Hypothalamus (tissue), 51 donors: Measurements from ENCODE around the gene WRAP53.
"Not testable (repeated sequence)": the region's sequence is repeated elsewhere in the genome, so short reads cannot be mapped to it uniquely, and the experiment has no call there.

ENCODE experiments used
- DNase-seq, 51 donors: peaks; one replicate each; lab custom pipeline; 2025; lab: John Stamatoyannopoulos, UW

Gene WRAP53

GRCh38 chr17:7687908-7688807, at the start of gene WRAP53:
TSS of gene WRAP53 (plus strand) at chr17:7688477. CDS start at chr17:7688649, 172 bp downstream.
- DNase-seq, result peak; percentile 64 to 99 (median 95)

DNA sequence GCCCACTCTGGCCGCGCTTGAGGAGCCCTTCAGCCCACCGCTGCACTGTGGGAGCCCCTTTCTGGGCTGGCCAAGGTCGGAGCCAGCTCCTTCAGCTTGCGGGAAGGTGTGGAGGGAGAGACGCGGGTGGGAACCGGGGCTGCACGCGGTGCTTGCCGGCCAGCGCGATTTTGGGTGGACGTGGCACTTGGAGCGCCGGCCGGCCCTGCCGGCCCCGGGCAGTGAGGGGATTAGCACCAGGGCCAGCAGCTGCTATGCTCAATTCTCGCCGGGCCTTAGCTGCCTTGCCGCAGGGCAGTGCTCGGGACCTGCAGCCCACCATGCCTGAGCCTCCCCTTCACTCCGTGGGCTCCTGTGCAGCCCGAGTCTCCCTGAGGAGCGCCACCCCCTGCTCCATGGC, 47.5 kb upstream of the WRAP53 start:
- DNase-seq, result no peak

- DNase-seq, result not testable (repeated sequence)
Observed at GRCh38 chr17:7641635-7642034, 46.6 kb upstream of the WRAP53 start.

GRCh38 chr17:7644775-7645174, 43.5 kb upstream of the WRAP53 start:
- DNase-seq, result no peak

DNA sequence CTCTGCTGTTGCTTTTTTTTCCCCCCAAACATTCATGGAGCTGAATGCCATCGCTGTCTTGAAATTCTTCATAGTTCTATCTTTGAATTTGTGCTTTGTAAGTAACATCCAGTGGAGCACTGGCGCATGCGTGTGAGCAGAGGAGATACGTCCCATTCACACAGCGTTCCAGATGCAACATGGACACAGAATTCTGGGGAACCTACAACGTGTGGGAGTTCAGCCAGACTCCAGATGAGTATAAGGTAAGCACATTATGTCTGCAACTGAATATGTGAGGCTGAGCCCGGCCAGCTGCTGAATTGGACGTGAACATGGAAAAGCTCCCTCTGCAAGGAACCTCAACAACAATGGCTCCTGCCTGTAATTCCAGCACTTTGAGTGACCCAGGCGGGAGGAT, 41.8 kb upstream of the WRAP53 start:
- no peak for DNase-seq

GRCh38 chr17:7647018-7647417, 41.3 kb upstream of the WRAP53 start:
- DNase-seq, result no peak

DNA sequence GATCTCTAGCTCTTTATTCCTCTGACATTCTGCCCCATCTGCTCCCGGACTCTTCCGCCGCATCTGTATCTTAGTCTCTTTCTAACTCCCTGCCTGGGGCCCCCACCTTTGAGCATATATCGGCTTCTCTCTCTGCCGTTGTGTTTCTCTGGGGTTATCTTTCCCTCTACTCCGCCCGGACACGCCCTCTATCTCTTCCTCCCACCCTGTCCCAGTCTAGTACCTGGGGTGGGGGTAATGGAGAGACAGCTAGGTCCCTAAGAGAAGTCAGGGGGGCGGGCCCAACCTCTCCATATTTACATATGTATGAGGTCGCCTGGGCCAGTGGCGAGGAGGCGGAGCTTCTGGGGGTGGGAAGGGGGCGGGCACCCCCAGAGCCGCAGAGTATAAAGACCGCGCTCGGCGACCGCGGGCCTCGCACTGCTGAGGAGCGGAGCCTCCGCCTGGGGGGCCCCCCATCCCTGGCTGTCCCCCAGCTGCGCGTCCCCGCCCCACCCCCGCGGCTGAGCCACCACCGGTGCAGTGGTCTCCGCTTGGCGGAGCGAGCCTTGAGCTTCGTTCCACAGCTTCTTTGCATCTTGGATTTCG, 37.7 kb upstream of the WRAP53 start, which contains the start of gene ATP1B2:
Gene ATP1B2 (plus strand): TSS at position 418 of the 588 bp plus-strand sequence. CDS start 593 bp downstream, outside the sequence.
- DNase-seq, result peak in 41 of 51 donors; percentile 20 to 90 (median 72)

DNA sequence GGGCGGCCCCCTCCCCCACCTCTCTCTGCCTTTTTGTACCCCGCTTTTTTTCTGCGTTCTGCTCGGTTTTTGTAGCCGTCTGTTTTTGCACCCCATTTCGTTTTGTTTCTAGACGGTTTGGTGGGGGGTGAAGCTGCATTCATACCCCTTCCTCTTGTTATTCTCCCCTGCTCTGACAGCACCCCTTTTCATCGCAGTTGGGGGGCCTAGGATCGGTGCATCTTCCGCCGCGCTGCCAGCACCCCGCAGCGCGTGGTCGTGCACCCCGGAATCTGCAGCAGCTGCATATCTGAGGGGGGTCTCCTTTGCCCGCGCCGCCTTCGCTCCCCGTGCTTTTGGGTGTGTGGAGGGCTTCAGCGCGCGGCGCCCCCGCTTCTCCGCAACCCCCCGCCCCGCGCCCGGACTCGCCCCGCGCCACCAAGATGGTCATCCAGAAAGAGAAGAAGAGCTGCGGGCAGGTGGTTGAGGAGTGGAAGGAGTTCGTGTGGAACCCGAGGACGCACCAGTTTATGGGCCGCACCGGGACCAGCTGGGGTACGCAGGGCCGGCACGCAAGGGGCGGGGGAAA, 37.1 kb upstream of the WRAP53 start:
- no peak for DNase-seq

GRCh38 chr17:7651665-7652387, 36.5 kb upstream of the WRAP53 start:
- DNase-seq, result peak in 27 of 51 donors; percentile 16 to 66 (median 50)

DNA sequence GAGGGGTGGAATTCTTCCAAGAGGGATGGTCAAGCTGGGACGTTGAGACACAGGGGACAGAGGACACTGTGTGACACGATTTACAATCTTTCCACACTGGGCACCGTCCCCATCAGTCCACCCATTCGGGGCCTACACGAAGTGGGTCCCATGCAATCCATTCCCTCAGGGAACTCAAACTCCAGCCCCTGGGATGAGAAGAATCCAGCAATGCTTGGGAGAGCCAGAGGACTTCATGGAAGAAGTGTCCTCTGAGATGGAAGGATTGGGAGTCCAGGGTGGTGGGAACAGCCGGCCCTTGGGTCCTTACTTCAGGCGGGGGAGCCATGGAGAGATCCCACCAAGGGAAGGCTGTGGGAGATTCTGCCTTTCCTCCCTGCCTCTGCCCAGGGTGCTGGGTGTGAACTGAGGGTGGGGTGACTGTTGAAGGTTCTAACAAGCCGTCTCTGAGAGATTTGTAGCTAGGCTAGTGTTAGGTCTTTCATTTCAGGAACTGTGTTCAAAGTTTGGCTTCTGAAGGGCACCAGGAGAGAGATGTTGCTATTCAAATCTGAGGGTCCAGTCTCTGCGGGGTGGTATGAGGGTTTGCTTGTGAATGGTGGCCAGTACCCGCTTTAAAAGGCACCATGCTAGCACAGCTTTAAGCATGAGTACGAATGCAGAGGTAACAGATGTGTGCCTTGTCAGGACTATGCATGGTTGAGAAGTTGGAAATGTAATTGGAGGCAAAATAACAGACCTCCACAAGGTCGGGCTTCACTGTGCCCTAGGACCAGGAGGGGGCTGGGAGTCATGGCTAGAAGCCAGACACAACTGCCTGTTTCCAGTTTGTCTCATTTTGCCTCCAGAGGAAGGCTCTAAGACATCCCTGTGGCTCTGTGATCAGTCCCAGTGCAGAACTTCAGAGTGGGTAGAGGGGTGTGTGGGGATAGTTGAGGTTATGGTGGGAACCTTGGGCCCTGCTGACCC, 35.6 kb upstream of the WRAP53 start:
- DNase-seq, result peak in 6 of 51 donors; percentile 5 to 36 (median 12)

DNA sequence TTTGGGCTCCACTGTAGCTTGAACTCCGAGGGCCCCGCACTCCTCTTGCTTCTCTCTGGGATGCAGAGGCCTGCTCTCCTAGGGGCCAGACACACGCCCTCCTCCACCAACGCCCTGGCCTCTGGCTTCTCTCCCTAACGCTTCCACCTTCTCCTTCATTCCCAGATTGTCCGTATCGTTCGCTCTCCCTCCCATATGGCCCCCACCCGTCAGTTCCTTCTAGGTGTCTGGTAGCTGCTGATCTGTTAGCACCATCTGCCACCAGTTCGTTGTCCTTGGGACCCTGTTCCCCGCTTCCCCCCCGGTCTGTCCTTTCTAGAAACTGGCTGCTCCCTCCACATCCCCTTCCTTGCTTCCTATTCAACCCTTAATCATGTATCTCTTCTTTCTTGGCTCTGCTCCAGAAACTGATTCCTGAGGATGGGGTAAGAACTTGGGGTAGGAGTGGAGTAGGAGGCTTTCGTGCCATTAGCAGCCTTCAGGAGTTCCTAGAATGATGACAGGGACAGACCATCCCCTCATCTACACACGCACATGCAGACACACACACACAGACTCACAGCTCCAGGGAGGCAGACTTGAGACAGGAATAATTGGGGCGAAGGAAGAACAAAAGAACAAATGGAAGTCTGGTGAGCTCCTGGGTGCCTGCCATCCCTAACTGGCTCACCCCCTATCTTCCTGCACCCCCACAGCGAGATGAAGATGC, 33.3 kb upstream of the WRAP53 start:
- peak in 1 of 51 donors; percentile 42 for DNase-seq

DNA sequence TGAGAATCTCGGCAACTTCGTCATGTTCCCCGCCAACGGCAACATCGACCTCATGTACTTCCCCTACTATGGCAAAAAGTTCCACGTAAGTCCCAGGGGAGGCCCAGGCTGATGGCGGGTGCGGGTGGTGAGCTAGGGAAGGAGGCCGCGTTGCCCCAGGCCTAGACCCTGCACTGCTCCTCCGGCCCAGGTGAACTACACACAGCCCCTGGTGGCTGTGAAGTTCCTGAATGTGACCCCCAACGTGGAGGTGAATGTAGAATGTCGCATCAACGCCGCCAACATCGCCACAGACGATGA, 32.8 kb upstream of the WRAP53 start:
- peak in 1 of 51 donors; percentile 9 for DNase-seq

GRCh38 chr17:7656958-7657609, 31.2 kb upstream of the WRAP53 start:
- DNase-seq, result peak in 37 of 51 donors; percentile 15 to 85 (median 65)

DNA sequence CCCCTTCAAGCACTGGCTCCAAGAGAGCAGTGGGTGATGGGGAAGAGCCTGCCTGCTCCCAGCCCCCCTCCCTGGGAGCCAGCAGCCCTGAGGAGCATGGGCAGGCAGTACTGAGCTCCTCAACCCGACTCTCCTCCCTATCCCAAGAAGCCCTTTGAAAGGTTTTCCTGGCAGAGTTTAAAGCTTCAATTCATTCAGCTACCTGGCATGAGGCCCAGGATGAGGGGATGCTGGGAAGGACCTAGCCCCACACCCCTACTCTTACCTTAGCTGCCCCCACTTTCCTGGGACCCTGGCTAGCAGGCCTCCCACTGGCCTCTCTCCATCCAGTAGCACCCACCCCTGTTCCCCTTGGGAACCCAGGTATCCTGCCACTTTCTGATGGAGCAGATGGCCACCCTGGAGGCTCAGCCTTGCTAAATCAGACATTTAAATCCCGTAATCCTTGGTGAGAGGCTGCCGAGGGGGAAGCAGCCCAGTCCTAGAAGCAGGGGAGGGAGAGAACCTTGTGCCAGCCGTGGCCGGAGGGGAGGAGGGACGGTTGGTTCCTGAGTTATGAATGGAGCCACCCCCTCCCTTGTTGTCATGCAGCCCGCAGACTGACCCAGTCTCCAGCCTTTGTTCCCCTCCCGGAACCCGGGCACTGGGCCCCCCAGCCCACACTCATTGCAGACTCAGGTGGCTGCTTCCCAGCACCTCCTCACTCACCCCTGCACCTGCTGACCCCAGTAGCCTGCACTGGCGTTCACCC, 20.4 kb upstream of the WRAP53 start:
- peak in 38 of 51 donors; percentile 21 to 91 (median 72) for DNase-seq

DNA sequence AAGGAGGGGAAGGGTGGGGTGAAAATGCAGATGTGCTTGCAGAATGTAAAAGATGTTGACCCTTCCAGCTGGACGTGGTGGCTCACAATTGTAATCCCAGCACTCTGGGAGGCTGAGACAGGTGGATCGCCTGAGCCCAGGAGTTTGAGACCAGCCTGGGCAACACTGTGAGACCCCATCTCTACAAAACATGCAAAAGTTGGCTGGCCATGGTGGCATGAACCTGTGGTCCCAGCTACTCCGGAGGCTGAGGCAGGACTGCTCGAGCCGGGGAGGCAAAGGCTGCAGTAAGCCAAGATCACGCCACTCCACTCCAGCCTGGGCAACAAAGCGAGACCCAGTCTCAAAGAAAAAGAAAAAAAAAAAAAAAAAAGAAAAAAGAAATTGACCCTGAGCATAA, 19.8 kb upstream of the WRAP53 start:
- no peak for DNase-seq

DNA sequence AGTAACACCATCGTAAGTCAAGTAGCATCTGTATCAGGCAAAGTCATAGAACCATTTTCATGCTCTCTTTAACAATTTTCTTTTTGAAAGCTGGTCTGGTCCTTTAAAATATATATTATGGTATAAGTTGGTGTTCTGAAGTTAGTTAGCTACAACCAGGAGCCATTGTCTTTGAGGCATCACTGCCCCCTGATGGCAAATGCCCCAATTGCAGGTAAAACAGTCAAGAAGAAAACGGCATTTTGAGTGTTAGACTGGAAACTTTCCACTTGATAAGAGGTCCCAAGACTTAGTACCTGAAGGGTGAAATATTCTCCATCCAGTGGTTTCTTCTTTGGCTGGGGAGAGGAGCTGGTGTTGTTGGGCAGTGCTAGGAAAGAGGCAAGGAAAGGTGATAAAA, 15.0 kb upstream of the WRAP53 start:
- no peak for DNase-seq

DNA sequence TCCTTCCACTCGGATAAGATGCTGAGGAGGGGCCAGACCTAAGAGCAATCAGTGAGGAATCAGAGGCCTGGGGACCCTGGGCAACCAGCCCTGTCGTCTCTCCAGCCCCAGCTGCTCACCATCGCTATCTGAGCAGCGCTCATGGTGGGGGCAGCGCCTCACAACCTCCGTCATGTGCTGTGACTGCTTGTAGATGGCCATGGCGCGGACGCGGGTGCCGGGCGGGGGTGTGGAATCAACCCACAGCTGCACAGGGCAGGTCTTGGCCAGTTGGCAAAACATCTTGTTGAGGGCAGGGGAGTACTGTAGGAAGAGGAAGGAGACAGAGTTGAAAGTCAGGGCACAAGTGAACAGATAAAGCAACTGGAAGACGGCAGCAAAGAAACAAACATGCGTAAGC, 13.3 kb upstream of the WRAP53 start:
- DNase-seq, result no peak

GRCh38 chr17:7676533-7676932, 11.7 kb upstream of the WRAP53 start:
- no peak for DNase-seq
